GM13977 (cell line): ENCODE data around the gene SV2C.

Experiments used
- DNase-seq: peaks from one replicate; pipeline ENCODE4 v3.0.0; 2012; ENCODE audit warnings: low spot score
- in situ Hi-C: fragments of 300-500 bp; cut with MboI; formaldehyde crosslinking; loops from one replicate; pipeline ENCODE4 v1.12.0; 2022; ENCODE audit warnings: low sequenced_read_pairs, low pct_unique_long_range_greater_than_20kb, mixed read lengths, inconsistent platforms; ENCODE audit not compliant: unreplicated experiment
- TF ChIP-seq, protein P1 (sequence below): IDR thresholded peaks from 2 replicates; pipeline ENCODE4 v1.5.1; 2012; ENCODE audit warnings: mild to moderate bottlenecking, control low read depth; ENCODE audit not compliant: insufficient read depth; ENCODE audit errors: extremely low read depth, missing control alignments

The SV2C gene

DNA sequence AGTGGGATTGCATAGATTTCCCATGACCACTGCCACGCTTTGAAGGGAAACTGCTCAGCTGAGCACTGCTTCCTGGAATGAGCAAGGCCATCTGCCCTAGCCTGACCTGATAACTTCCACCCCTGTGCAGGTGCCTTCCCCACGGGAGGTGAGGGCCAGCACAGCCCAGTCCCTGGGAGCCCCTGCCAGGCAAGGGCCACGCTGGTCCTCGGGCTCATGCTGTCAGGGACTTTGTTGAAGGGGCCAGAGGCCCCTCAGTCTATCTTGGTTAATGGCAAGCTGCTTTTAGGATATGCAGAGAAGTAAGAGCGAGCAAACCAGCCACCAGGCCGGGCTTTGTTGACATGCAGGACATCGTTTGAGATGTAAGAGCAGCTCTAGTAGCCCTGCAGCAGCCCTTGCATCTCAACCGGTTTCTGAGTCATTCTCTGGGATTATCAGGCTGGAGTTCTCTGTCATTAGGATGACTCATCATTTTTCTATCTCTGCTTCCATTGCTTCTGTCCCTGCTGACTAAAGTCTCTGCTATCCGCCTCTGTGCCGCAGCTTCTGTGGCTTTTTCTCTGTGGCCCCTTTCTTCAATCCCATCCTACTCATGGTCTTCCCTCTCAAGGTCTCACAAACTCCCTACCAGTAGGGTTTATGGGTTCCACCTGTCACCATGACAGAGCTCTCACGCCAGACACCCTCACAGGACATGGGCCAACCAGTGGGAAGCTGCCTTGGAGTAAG lies 289.3 kb downstream of the SV2C start:
- TF ChIP-seq, protein P1, sequence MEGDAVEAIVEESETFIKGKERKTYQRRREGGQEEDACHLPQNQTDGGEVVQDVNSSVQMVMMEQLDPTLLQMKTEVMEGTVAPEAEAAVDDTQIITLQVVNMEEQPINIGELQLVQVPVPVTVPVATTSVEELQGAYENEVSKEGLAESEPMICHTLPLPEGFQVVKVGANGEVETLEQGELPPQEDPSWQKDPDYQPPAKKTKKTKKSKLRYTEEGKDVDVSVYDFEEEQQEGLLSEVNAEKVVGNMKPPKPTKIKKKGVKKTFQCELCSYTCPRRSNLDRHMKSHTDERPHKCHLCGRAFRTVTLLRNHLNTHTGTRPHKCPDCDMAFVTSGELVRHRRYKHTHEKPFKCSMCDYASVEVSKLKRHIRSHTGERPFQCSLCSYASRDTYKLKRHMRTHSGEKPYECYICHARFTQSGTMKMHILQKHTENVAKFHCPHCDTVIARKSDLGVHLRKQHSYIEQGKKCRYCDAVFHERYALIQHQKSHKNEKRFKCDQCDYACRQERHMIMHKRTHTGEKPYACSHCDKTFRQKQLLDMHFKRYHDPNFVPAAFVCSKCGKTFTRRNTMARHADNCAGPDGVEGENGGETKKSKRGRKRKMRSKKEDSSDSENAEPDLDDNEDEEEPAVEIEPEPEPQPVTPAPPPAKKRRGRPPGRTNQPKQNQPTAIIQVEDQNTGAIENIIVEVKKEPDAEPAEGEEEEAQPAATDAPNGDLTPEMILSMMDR: no peak
- in situ Hi-C loops: no loop called here
- DNase-seq: no peak

DNA sequence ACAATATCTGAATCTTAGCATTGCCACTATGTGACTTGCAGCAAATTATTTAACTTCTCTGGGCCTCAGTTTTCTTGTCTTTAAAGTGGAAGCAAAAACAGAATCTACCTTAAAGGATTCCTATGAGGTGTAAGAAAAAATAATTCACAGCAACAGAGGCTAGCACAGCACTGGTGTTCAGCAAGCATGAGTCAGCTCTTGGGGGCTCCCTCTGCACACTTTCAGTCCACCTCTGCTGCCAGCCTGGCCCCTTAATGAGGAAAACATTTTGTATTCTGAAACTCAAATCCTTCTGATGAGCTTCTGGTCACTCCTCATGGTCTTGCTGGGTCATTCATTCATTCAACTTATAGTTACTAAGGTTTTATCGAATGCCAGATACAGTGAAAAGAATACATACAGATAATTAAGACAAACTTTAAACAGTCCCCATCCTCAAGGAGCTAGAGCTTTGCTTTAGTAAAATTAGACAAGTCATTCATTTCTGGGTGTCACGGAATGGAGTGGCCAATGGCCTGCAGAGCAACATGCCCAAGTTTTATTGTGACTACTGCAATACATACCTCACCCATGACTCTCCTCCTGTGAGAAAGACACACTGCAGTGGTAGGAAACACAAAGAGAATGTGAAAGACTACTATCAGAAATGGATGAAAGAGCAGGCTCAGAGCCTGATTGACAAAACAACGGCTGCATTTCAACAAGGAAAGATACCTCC lies 293.1 kb downstream of the SV2C start:
- TF ChIP-seq, protein P1: no peak
- DNase-seq: no peak
- in situ Hi-C loops: no loop called here

DNA sequence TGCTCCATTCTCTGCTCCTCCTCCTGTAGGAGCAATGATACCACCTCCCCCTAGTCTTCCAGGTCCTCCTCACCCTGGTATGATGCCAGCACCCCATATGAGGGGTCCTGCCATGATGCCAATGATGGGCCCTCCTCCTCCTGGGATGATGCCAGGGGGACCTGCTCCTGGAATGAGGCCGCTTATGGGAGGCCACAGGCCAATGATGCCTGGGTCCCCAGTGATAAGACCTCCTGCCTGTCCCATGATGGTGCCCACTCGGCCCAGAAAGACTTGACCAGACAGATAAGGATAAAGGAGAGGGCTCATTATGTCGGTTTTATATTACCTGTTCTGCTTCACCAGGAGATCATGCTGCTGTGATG lies 293.7 kb downstream of the SV2C start:
- no peak for DNase-seq
- TF ChIP-seq, protein P1: no peak
- in situ Hi-C loops: no loop called here

DNA sequence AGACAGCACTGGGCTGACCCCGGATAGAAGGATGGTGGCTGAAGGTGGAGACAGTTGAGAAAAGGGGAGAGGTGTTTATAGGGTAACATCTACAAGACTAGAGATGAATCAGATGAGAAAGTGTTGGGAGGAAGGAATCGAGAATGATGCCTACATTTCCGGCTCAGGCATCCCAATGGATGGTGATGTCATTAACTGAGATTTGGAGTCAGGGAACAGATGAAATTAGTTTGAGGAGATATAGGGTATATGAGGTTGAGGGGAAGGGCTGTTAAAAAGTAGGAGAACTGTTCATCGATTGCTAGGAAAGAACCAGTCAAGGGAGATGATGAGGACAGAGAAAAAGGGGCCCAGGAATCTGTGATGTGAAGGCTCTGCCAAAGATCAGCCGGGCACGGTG lies 295.2 kb downstream of the SV2C start:
- TF ChIP-seq, protein P1: no peak
- DNase-seq: no peak
- in situ Hi-C loops: no loop called here

DNA sequence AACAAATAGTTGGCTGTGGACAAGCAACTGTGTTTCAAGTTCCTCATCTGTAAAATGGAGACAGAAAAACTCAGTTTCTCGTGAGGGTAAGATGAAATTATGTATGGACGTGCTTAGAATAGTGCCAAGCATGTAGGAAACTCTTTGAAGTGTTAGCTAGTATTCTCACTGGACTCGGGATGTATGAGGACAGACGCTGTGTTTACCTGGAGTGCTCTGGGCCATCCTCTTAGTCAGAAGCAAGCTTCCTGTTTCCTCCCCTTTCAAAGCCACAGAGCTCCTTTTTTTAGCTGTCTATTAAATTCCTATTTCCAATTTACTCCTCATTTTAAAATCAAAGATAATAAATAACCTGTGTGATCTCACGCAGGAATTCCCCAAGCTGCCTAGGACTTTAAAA lies 296.1 kb downstream of the SV2C start:
- TF ChIP-seq, protein P1: no peak
- in situ Hi-C loops: no loop called here
- DNase-seq: no peak

DNA sequence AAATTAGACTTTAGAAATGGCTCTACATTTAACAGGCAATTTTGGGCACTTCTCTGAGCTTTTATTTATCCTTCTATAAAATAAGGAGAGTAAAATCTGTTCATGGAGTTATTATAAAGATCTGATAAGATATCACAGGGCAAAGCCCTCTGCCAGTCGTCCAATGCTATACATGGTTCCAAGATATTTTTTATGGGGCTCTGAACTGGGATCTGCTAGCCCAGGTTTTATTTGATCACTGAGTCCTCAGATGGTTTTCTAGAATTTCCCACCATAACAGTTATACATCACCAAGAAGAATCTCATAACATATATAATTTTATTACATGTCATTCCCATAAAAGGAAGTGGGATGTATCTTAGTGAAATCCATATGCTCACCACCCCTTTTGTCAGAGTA lies 296.7 kb downstream of the SV2C start:
- in situ Hi-C loops: no loop called here
- TF ChIP-seq, protein P1: no peak

More for the DNA sequence above, 296.7 kb downstream of the SV2C start:
- no peak for DNase-seq
